Loucy (cell line): Measurements from ENCODE around the gene FGF8.

Experiments used
- H2AFZ ChIP-seq: fragments of 200-600 bp; sonication (generic); 2 replicates; pipeline ENCODE4 v1.6.0; 2016; ENCODE audit warnings: antibody characterized with exemption, mild to moderate bottlenecking, low read length, moderate library complexity
- H3F3A ChIP-seq: fragments of 200-600 bp; 2 replicates; pipeline ENCODE4 v1.6.0; 2016; ENCODE audit warnings: antibody characterized with exemption, low read depth, mild to moderate bottlenecking
- H3K27me3 ChIP-seq: fragments of 200-600 bp; sonication (generic); 2 replicates; pipeline ENCODE4 v1.6.1; 2014; ENCODE audit warnings: low read length, mild to moderate bottlenecking; ENCODE audit not compliant: insufficient read depth, poor library complexity, severe bottlenecking
- H3K36me3 ChIP-seq: fragments of 200-600 bp; sonication (generic); 2 replicates; pipeline ENCODE4 v1.6.1; 2016; ENCODE audit warnings: low read length; ENCODE audit not compliant: insufficient read depth
- H3K4me1 ChIP-seq: fragments of 200-600 bp; sonication (generic); 2 replicates; pipeline ENCODE4 v1.5.1; 2014; ENCODE audit warnings: low read length, mild to moderate bottlenecking; ENCODE audit not compliant: insufficient read depth, poor library complexity, severe bottlenecking
- H3K4me2 ChIP-seq: fragments of 200-600 bp; sonication (generic); 2 replicates; pipeline ENCODE4 v1.6.0; 2014; ENCODE audit warnings: antibody characterized with exemption, low read length, low read depth, mild to moderate bottlenecking; ENCODE audit not compliant: poor library complexity, severe bottlenecking
- H3K4me3 ChIP-seq: fragments of 200-600 bp; sonication (generic); 2 replicates; pipeline ENCODE4 v1.5.1; 2014; ENCODE audit warnings: low read length, mild to moderate bottlenecking, mixed read lengths; ENCODE audit not compliant: poor library complexity, severe bottlenecking
- H3K79me2 ChIP-seq: fragments of 200-600 bp; sonication (generic); 2 replicates; pipeline ENCODE4 v1.6.1; 2014; ENCODE audit warnings: low read length; ENCODE audit not compliant: insufficient read depth
- H3K9ac ChIP-seq: fragments of 200-600 bp; sonication (generic); 2 replicates; pipeline ENCODE4 v1.6.0; 2014; ENCODE audit warnings: mild to moderate bottlenecking, low read depth, low read length, moderate library complexity; ENCODE audit not compliant: poor library complexity, severe bottlenecking
- H3K9me2 ChIP-seq: fragments of 200-600 bp; sonication (generic); replicated peaks from 2 replicates; pipeline ENCODE4 v1.6.1; 2016; ENCODE audit warnings: low read depth, low read length, mixed read lengths
- H3K9me3 ChIP-seq: fragments of 200-600 bp; sonication (generic); 2 replicates; pipeline ENCODE4 v1.6.1; 2014; ENCODE audit warnings: mild to moderate bottlenecking, antibody characterized with exemption, low read length, low read depth; ENCODE audit not compliant: insufficient read depth
- H4K20me1 ChIP-seq: fragments of 200-600 bp; sonication (generic); 2 replicates; pipeline ENCODE4 v1.6.0; 2014; ENCODE audit warnings: antibody characterized with exemption, low read length, mild to moderate bottlenecking; ENCODE audit not compliant: insufficient read depth, poor library complexity, severe bottlenecking
- EZH2phosphoT487 ChIP-seq: fragments of 200-600 bp; IDR thresholded peaks from 2 replicates; pipeline ENCODE4 v1.6.1; 2018; ENCODE audit warnings: antibody characterized with exemption, mild to moderate bottlenecking, moderate library complexity, borderline replicate concordance
- TF ChIP-seq, protein P1 (sequence below): fragments of 200-600 bp; sonication (generic); conservative IDR thresholded peaks from 2 replicates; pipeline ENCODE4 v1.5.1; 2014; ENCODE audit warnings: mild to moderate bottlenecking, antibody characterized with exemption, low read length

The FGF8 gene

DNA sequence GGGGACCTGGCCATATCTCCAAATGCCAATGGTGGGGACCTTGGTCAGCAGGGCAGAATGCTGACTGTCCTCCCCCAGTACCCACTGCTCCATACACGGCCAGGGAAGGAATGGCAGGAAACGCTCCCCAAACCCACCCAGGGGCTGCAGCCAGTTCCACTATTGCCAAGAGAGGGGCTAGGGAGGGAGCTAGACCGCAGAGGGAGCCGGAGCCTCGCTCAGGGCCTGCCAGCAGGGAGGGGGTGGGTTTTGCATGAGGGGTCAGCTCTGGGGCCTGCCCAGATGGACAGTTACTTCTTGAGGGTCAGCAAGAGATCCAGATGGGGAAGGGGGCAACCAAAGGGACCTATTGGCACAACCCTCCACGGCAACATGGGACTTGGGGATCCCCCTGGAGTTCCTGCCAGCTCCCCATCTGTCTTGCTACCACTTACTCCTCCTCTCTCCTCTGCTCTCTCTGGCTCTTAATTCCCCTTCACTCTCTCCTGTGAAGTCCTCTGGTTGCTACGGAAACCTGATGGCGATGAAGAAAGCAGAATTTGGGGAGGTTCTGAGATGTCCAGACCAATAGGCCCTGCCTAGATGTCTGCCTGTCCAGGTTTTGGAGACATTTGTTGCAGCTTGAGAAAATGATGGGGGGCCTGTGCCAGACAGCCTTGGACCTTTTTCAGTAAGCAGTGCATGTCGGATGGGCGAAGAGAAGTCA lies 12.6 kb downstream of the FGF8 start:
- Histone ChIP-seq H3K79me2 (no peaks in the 10 kb centered on the region), H3K9me2 (no peaks in the 10 kb centered on the region), H3F3A (no peaks in the 10 kb centered on the region), H3K9ac (no peak overlapping the region), H3K4me1 (no peaks in the 10 kb centered on the region), H3K4me3 (no peak overlapping the region), H4K20me1 (no peaks in the 10 kb centered on the region), H3K27me3 (no peaks in the 10 kb centered on the region), H3K36me3 (no peaks in the 10 kb centered on the region), H2AFZ (no peak overlapping the region), H3K9me3 (no peaks in the 10 kb centered on the region), H3K4me2 (no peak overlapping the region)
- TF ChIP-seq, protein P1, sequence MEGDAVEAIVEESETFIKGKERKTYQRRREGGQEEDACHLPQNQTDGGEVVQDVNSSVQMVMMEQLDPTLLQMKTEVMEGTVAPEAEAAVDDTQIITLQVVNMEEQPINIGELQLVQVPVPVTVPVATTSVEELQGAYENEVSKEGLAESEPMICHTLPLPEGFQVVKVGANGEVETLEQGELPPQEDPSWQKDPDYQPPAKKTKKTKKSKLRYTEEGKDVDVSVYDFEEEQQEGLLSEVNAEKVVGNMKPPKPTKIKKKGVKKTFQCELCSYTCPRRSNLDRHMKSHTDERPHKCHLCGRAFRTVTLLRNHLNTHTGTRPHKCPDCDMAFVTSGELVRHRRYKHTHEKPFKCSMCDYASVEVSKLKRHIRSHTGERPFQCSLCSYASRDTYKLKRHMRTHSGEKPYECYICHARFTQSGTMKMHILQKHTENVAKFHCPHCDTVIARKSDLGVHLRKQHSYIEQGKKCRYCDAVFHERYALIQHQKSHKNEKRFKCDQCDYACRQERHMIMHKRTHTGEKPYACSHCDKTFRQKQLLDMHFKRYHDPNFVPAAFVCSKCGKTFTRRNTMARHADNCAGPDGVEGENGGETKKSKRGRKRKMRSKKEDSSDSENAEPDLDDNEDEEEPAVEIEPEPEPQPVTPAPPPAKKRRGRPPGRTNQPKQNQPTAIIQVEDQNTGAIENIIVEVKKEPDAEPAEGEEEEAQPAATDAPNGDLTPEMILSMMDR = no peak
- no peak for TF ChIP-seq EZH2phosphoT487

DNA sequence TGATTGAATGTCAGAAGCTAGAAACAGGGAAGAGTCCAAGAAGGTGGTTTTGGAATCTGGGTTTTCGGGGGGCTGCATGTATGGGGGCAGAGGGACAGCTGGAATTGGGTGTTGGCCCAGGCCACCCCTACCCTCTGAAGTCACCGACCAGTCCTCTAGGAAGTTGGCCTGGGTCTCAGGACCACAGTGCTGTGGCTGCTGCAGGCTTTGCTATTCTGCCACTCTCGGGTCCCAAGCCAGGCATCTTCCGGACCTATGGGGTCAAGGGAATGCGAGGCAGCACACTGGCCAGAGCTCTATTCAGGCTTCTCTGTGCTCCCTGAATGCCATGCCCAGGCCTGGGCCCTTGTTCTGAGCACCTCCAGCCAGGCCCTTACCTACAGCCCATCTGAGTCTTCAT lies 13.2 kb downstream of the FGF8 start:
- H3K4me1 ChIP-seq = no peaks in the 10 kb centered on the region
- H3F3A ChIP-seq = no peaks in the 10 kb centered on the region
- TF ChIP-seq, protein P1 = no peak
- TF ChIP-seq EZH2phosphoT487 = no peak
- H3K9ac ChIP-seq = no peak overlapping the region
- H2AFZ ChIP-seq = no peak overlapping the region
- no peaks in the 10 kb centered on the region for H3K9me2 ChIP-seq
- no peaks in the 10 kb centered on the region for H3K9me3 ChIP-seq
- H4K20me1 ChIP-seq = no peaks in the 10 kb centered on the region
- H3K4me3 ChIP-seq = no peak overlapping the region
- no peaks in the 10 kb centered on the region for H3K79me2 ChIP-seq
- no peak overlapping the region for H3K4me2 ChIP-seq
- no peaks in the 10 kb centered on the region for H3K36me3 ChIP-seq
- no peaks in the 10 kb centered on the region for H3K27me3 ChIP-seq

DNA sequence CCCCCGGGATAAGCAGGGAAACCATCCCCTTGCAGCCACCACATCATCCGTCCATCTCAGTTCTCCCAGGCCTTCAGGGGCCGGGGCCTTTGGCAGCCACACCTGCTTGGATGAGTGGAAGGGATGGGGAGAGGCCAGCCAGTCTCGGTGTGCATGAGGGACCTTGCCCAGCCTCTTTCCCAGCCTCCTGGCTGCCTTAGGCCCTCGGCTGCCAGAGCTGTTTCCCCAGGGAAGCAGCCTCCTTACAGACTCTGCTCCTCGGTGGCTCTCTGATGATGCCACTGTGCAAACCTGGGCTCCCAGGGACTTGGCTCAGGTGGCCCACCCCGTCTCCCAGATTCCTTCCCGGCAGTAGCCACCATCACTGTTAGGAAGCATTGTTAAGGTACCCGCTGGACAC lies 14.7 kb downstream of the FGF8 start:
- Histone ChIP-seq H3K4me3 (no peak overlapping the region), H2AFZ (no peak overlapping the region), H3K36me3 (no peaks in the 10 kb centered on the region), H3K9me2 (no peaks in the 10 kb centered on the region), H3F3A (no peaks in the 10 kb centered on the region), H3K27me3 (no peaks in the 10 kb centered on the region), H3K4me1 (no peaks in the 10 kb centered on the region), H4K20me1 (no peaks in the 10 kb centered on the region), H3K9me3 (no peaks in the 10 kb centered on the region), H3K4me2 (no peak overlapping the region), H3K79me2 (no peaks in the 10 kb centered on the region), H3K9ac (no peak overlapping the region)
- TF ChIP-seq, protein P1 = no peak
- no peak for TF ChIP-seq EZH2phosphoT487
